WERI-Rb-1 (cell line): Measurements from ENCODE around the gene SLAMF9.

ENCODE experiments used
- DNase-seq: peaks from one replicate; pipeline ENCODE4 v3.0.0-alpha.2; 2020
- H3K27ac ChIP-seq: fragments of 250-450 bp; sonication (Bioruptor Pico); 2 replicates; pipeline ENCODE4 v1.5.1; 2020; ENCODE audit warnings: mild to moderate bottlenecking, moderate library complexity
- H3K27me3 ChIP-seq: fragments of 250-450 bp; sonication (Bioruptor Pico); 2 replicates; pipeline ENCODE4 v1.5.1; 2021; ENCODE audit warnings: mild to moderate bottlenecking, low read depth, moderate library complexity; ENCODE audit not compliant: insufficient read depth, severe bottlenecking
- H3K36me3 ChIP-seq: fragments of 250-450 bp; sonication (Bioruptor Pico); 2 replicates; pipeline ENCODE4 v1.5.1; 2020; ENCODE audit warnings: mild to moderate bottlenecking, moderate library complexity
- H3K4me3 ChIP-seq: 2 replicates; pipeline ENCODE4 v1.5.1; 2011; ENCODE audit warnings: low read depth, mild to moderate bottlenecking, control low read depth, low read length
- H3K9me3 ChIP-seq: fragments of 250-450 bp; sonication (Bioruptor Pico); 2 replicates; pipeline ENCODE4 v1.5.1; 2021; ENCODE audit warnings: mild to moderate bottlenecking, moderate library complexity; ENCODE audit not compliant: severe bottlenecking
- CTCF ChIP-seq: IDR thresholded peaks from 2 replicates; pipeline ENCODE4 v1.5.1; 2011; ENCODE audit warnings: low read depth, mild to moderate bottlenecking, control low read depth, inconsistent platforms, low read length

SLAMF9 gene

GRCh38 chr1:159919236-159919865, 34.7 kb downstream of the SLAMF9 start:
- H3K9me3 ChIP-seq: no peaks in the 10 kb centered on the region
- H3K27ac ChIP-seq: no peak overlapping the region
- TF ChIP-seq CTCF: no peak
- H3K36me3 ChIP-seq: peaks cover 48% of the 10 kb centered on the region
- no peak for DNase-seq
- H3K27me3 ChIP-seq: no peaks in the 10 kb centered on the region
- no peak overlapping the region for H3K4me3 ChIP-seq

GRCh38 chr1:159918352-159919200, 35.5 kb downstream of the SLAMF9 start:
- no peak for TF ChIP-seq CTCF
- peaks cover 46% of the 10 kb centered on the region for H3K36me3 ChIP-seq
- no peak overlapping the region for H3K27ac ChIP-seq
- DNase-seq: no peak
- no peaks in the 10 kb centered on the region for H3K9me3 ChIP-seq
- no peaks in the 10 kb centered on the region for H3K27me3 ChIP-seq
- H3K4me3 ChIP-seq: no peak overlapping the region

- no peaks in the 10 kb centered on the region for H3K9me3 ChIP-seq
- H3K4me3 ChIP-seq: no peak overlapping the region
- TF ChIP-seq CTCF: no peak
- no peak overlapping the region for H3K27ac ChIP-seq
- peaks cover 40% of the 10 kb centered on the region for H3K36me3 ChIP-seq
- H3K27me3 ChIP-seq: no peaks in the 10 kb centered on the region
- no peak for DNase-seq
Measured at GRCh38 chr1:159917533-159918351, 36.3 kb downstream of the SLAMF9 start.

- no peak for TF ChIP-seq CTCF
- H3K9me3 ChIP-seq: no peaks in the 10 kb centered on the region
- H3K4me3 ChIP-seq: no peak overlapping the region
- H3K27ac ChIP-seq: no peak overlapping the region
- no peaks in the 10 kb centered on the region for H3K27me3 ChIP-seq
- DNase-seq: no peak
- H3K36me3 ChIP-seq: peaks cover 40% of the 10 kb centered on the region
Measured at GRCh38 chr1:159916242-159917051, 37.6 kb downstream of the SLAMF9 start.

GRCh38 chr1:159915571-159916241, 38.3 kb downstream of the SLAMF9 start:
- no peak for TF ChIP-seq CTCF

More at GRCh38 chr1:159915571-159916241, 38.3 kb downstream of the SLAMF9 start:
- Histone ChIP-seq H3K9me3 (no peaks in the 10 kb centered on the region), H3K4me3 (no peak overlapping the region), H3K27ac (no peak overlapping the region), H3K27me3 (no peaks in the 10 kb centered on the region), H3K36me3 (peaks cover 33% of the 10 kb centered on the region)
- no peak for DNase-seq
